HL-60 (cell line): ENCODE measurements around the gene SEC24D.

Experiments used
- GABPA ChIP-seq: IDR thresholded peaks from 2 replicates; pipeline ENCODE4 v1.6.1; 2012; ENCODE audit warnings: low read depth
- POLR2AphosphoS5 ChIP-seq: IDR thresholded peaks from 2 replicates; pipeline ENCODE4 v1.6.1; 2012; ENCODE audit warnings: low read depth
- SPI1 ChIP-seq: IDR thresholded peaks from 2 replicates; pipeline ENCODE4 v1.6.1; 2012; ENCODE audit warnings: low read depth, mild to moderate bottlenecking, borderline replicate concordance
- TF ChIP-seq, protein P1 (sequence below): IDR thresholded peaks from one replicate; pipeline ENCODE4 v1.5.1; 2011; ENCODE audit warnings: low read length, control low read depth, inconsistent platforms; ENCODE audit not compliant: insufficient read depth
- TF ChIP-seq, protein P2 (sequence below): IDR thresholded peaks from 2 replicates; pipeline ENCODE4 v1.6.1; 2012; ENCODE audit warnings: low read depth; ENCODE audit not compliant: insufficient replicate concordance

DNA sequence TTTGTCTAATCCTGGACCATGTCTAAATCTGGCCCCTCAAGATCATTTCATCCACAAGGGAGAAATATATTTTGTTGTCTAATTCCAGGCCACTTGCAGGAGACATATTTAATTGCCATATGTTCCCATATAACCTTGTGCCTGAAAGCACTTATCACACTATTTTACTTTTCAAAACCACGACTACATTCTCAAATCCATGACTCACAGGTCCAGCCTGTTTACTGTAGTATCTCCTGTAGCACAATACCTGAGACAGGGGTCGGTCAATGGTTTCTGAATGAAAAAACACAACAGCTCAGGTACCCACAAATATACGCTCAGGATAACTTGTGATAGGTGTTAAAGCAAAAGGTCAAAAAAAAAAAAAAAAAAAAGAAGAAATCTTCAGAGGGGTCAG is 60.9 kb downstream of the SEC24D start:
- TF ChIP-seq, protein P1, sequence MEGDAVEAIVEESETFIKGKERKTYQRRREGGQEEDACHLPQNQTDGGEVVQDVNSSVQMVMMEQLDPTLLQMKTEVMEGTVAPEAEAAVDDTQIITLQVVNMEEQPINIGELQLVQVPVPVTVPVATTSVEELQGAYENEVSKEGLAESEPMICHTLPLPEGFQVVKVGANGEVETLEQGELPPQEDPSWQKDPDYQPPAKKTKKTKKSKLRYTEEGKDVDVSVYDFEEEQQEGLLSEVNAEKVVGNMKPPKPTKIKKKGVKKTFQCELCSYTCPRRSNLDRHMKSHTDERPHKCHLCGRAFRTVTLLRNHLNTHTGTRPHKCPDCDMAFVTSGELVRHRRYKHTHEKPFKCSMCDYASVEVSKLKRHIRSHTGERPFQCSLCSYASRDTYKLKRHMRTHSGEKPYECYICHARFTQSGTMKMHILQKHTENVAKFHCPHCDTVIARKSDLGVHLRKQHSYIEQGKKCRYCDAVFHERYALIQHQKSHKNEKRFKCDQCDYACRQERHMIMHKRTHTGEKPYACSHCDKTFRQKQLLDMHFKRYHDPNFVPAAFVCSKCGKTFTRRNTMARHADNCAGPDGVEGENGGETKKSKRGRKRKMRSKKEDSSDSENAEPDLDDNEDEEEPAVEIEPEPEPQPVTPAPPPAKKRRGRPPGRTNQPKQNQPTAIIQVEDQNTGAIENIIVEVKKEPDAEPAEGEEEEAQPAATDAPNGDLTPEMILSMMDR = no peak
- no peak for TF ChIP-seq GABPA
- TF ChIP-seq POLR2AphosphoS5 = no peak
- TF ChIP-seq, protein P2, sequence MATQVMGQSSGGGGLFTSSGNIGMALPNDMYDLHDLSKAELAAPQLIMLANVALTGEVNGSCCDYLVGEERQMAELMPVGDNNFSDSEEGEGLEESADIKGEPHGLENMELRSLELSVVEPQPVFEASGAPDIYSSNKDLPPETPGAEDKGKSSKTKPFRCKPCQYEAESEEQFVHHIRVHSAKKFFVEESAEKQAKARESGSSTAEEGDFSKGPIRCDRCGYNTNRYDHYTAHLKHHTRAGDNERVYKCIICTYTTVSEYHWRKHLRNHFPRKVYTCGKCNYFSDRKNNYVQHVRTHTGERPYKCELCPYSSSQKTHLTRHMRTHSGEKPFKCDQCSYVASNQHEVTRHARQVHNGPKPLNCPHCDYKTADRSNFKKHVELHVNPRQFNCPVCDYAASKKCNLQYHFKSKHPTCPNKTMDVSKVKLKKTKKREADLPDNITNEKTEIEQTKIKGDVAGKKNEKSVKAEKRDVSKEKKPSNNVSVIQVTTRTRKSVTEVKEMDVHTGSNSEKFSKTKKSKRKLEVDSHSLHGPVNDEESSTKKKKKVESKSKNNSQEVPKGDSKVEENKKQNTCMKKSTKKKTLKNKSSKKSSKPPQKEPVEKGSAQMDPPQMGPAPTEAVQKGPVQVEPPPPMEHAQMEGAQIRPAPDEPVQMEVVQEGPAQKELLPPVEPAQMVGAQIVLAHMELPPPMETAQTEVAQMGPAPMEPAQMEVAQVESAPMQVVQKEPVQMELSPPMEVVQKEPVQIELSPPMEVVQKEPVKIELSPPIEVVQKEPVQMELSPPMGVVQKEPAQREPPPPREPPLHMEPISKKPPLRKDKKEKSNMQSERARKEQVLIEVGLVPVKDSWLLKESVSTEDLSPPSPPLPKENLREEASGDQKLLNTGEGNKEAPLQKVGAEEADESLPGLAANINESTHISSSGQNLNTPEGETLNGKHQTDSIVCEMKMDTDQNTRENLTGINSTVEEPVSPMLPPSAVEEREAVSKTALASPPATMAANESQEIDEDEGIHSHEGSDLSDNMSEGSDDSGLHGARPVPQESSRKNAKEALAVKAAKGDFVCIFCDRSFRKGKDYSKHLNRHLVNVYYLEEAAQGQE = no peak
- TF ChIP-seq SPI1 = no peak
